Mammary epithelial cell (primary cell): ENCODE measurements around the gene SCAI.

Experiments used
- EZH2 ChIP-seq: IDR thresholded peaks from 2 replicates; pipeline ENCODE4 v1.6.1; 2012; ENCODE audit warnings: low read length, inconsistent platforms, borderline replicate concordance
- TF ChIP-seq, protein P1 (sequence below), 2 donors: IDR thresholded peaks in 1 of 2; conservative IDR thresholded peaks in 1 of 2; 2 replicates each; pipeline ENCODE4 v1.5.1; 2011 to 2012; ENCODE audit warnings: inconsistent platforms in 2 of 2, low read length in 2 of 2, mild to moderate bottlenecking in 2 of 2, control low read depth in 1 of 2, low read depth in 1 of 2; ENCODE audit not compliant: insufficient read depth in 1 of 2; ENCODE audit errors: extremely low read depth in 1 of 2

DNA sequence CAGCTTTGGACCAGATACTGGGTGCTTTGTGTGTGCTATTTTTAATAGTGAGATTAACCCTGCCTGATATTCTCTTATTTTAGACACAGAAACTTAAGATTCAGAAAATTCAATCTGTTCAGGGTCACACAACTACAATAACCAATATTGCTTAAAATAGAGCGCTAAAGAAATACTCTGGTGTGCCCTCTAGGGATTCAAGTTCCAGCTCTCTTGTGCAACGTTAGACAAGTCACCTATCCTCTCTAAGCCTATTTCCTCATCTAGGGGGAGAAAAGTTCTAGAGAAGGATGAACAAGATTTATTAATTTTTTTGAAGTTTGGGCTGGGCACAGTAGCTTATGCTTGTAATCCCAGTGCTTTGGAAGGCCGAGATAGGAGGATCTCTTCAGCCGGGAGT, 2.1 kb upstream of the SCAI start:
- TF ChIP-seq, protein P1, sequence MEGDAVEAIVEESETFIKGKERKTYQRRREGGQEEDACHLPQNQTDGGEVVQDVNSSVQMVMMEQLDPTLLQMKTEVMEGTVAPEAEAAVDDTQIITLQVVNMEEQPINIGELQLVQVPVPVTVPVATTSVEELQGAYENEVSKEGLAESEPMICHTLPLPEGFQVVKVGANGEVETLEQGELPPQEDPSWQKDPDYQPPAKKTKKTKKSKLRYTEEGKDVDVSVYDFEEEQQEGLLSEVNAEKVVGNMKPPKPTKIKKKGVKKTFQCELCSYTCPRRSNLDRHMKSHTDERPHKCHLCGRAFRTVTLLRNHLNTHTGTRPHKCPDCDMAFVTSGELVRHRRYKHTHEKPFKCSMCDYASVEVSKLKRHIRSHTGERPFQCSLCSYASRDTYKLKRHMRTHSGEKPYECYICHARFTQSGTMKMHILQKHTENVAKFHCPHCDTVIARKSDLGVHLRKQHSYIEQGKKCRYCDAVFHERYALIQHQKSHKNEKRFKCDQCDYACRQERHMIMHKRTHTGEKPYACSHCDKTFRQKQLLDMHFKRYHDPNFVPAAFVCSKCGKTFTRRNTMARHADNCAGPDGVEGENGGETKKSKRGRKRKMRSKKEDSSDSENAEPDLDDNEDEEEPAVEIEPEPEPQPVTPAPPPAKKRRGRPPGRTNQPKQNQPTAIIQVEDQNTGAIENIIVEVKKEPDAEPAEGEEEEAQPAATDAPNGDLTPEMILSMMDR (conservative IDR thresholded peaks at IDR 0.05 in 1 of 2, IDR thresholded peaks at IDR 0.05 in 1 of 2; ENCODE audit: extremely low read depth in 1 of 2, insufficient read depth in 1 of 2, low read depth in 1 of 2, low read length in 2 of 2), result no peak
- no peak for TF ChIP-seq EZH2
